Colonic mucosa (tissue), 4 donors: ENCODE data around the gene FGD2. TPM values are rescaled to one million over a fixed set of nuclear protein-coding genes. Genes with fewer than 3 reads are reported as not detected.

ENCODE experiments used
- DNase-seq: peaks from one replicate; pipeline ENCODE4 v3.0.0-alpha.2; 2020
- H3K27ac ChIP-seq: fragments of 200-600 bp; one replicate; pipeline ENCODE4 v1.8.0; 2021
- H3K27me3 ChIP-seq: fragments of 200-600 bp; one replicate; pipeline ENCODE4 v1.8.0; 2021
- H3K36me3 ChIP-seq: fragments of 200-600 bp; one replicate; pipeline ENCODE4 v1.8.0; 2021
- H3K4me1 ChIP-seq: fragments of 200-600 bp; one replicate; pipeline ENCODE4 v1.8.0; 2021; ENCODE audit warnings: mild to moderate bottlenecking
- H3K4me3 ChIP-seq: fragments of 200-600 bp; one replicate; pipeline ENCODE4 v1.8.0; 2021
- H3K9ac ChIP-seq, 2 donors: one replicate each; pipeline ENCODE4 v1.7.0; 2013; ENCODE audit warnings: control low read depth in 2 of 2, low read depth in 2 of 2, low read length in 2 of 2
- H3K9me3 ChIP-seq: fragments of 200-600 bp; one replicate; pipeline ENCODE4 v1.8.0; 2021
- CTCF ChIP-seq: fragments of 200-600 bp; IDR thresholded peaks from one replicate; pipeline ENCODE4 v1.8.0; 2022; ENCODE audit warnings: antibody characterized with exemption, mild to moderate bottlenecking
- intact Hi-C: fragments of 100-400 bp; cut with DNase I; formaldehyde crosslinking; loops from one replicate; pipeline ENCODE4 v1.14.1; 2022
- total RNA-seq, 2 donors: library from RNA; stranded (reverse); fragmentation: NEBNext Ultra II Directional in 1 of 2; extraction: Animal tissue kit (Norgen Biotek cat#: 25700) in 1 of 2; gene quantifications; one replicate each; pipeline ENCODE4 v1.2.1, GENCODE V29; 2021
- donor health status: healthy.
- donor health status: DM: no; HTN: no; CAD: no.
- donor health status: DM: no; HTN: no; CAD: no.

Gene FGD2
- total RNA-seq, 2 donors from 2014 or later, result 3.6 to 3.8 TPM

GRCh38 chr6:37033255-37033654, 27.8 kb downstream of the FGD2 start:
- H3K36me3 ChIP-seq, result no peaks in the 10 kb centered on the region
- H3K9ac ChIP-seq, result no peak overlapping the region
- intact Hi-C loops, result no loop called here
- no peak overlapping the region for H3K27ac ChIP-seq
- no peak for DNase-seq
- H3K27me3 ChIP-seq, result no peaks in the 10 kb centered on the region
- no peak overlapping the region for H3K4me3 ChIP-seq
- no peak for TF ChIP-seq CTCF
- H3K4me1 ChIP-seq, result no peaks in the 10 kb centered on the region
- no peaks in the 10 kb centered on the region for H3K9me3 ChIP-seq

GRCh38 chr6:37033819-37034795, 28.7 kb downstream of the FGD2 start:
- Histone ChIP-seq H3K4me1 (peaks cover 6% of the 10 kb centered on the region), H3K9ac (no peak overlapping the region), H3K27ac (no peak overlapping the region), H3K4me3 (no peak overlapping the region), H3K27me3 (no peaks in the 10 kb centered on the region), H3K9me3 (no peaks in the 10 kb centered on the region), H3K36me3 (no peaks in the 10 kb centered on the region)
- DNase-seq, result no peak
- no peak for TF ChIP-seq CTCF
- intact Hi-C loops, result no loop called here

GRCh38 chr6:37036146-37036545, 30.7 kb downstream of the FGD2 start:
- H3K36me3 ChIP-seq, result no peaks in the 10 kb centered on the region
- H3K27ac ChIP-seq, result no peak overlapping the region
- no peak for TF ChIP-seq CTCF
- no peak for DNase-seq
- no peaks in the 10 kb centered on the region for H3K9me3 ChIP-seq
- intact Hi-C loops, result no loop called here
- no peak overlapping the region for H3K9ac ChIP-seq
- no peak overlapping the region for H3K4me3 ChIP-seq
- no peaks in the 10 kb centered on the region for H3K27me3 ChIP-seq
- H3K4me1 ChIP-seq, result peaks cover 6% of the 10 kb centered on the region

GRCh38 chr6:37038292-37039198, 33.1 kb downstream of the FGD2 start:
- Histone ChIP-seq H3K9ac (no peak overlapping the region), H3K36me3 (no peaks in the 10 kb centered on the region), H3K9me3 (no peaks in the 10 kb centered on the region), H3K4me1 (peaks cover 6% of the 10 kb centered on the region), H3K27me3 (no peaks in the 10 kb centered on the region), H3K27ac (no peak overlapping the region), H3K4me3 (no peak overlapping the region)
- no peak for DNase-seq
- intact Hi-C loops, result no loop called here
- TF ChIP-seq CTCF, result no peak

- Histone ChIP-seq H3K9ac (no peak overlapping the region), H3K4me1 (peaks cover 6% of the 10 kb centered on the region), H3K36me3 (no peaks in the 10 kb centered on the region), H3K27me3 (no peaks in the 10 kb centered on the region), H3K27ac (no peak overlapping the region), H3K4me3 (no peak overlapping the region), H3K9me3 (no peaks in the 10 kb centered on the region)
- DNase-seq, result no peak
- no peak for TF ChIP-seq CTCF
- intact Hi-C loops, result no loop called here
These were observed 34.5 kb downstream of the FGD2 start for GRCh38 chr6:37039958-37040357.
